Left renal pelvis (tissue), 4 donors: ENCODE data around the gene CST1. TPM values are rescaled to one million over a fixed set of nuclear protein-coding genes. Genes with fewer than 3 reads are reported as not detected.
"Not testable (repeated sequence)": the region's sequence is repeated elsewhere in the genome, so short reads cannot be mapped to it uniquely, and the experiment has no call there.

Experiments
- DNase-seq, 4 donors: peaks; one replicate each; pipeline ENCODE4 v3.0.0-alpha.2; 2013; ENCODE audit warnings: low read depth in 4 of 4, low spot score in 3 of 4
- polyA plus RNA-seq, 4 donors: library from polyadenylated mRNA; unstranded; fragments of 120-200 nt; gene quantifications; one replicate each; pipeline ENCODE4 v1.2.1, GENCODE V29; 2013; ENCODE audit not compliant: insufficient read length in 4 of 4

Gene CST1
- polyA plus RNA-seq, 4 donors = not detected

DNA sequence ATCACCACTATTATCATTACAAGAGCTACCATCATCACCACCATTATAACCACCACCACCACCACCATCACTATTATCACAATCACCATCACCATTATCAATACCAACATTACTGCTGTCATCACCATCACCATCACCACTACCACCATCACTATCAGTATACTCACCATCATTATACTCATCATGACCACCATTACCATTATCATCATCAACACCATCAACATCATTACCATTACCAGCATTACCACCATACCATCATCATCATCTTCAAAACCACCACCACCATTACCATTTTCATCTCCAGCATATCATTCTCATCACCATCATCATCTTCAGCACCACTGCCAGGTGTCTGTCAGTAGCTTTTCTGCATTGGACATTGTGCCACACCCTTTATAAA lies 39.0 kb downstream of the CST1 start:
- not testable (repeated sequence) for DNase-seq

DNA sequence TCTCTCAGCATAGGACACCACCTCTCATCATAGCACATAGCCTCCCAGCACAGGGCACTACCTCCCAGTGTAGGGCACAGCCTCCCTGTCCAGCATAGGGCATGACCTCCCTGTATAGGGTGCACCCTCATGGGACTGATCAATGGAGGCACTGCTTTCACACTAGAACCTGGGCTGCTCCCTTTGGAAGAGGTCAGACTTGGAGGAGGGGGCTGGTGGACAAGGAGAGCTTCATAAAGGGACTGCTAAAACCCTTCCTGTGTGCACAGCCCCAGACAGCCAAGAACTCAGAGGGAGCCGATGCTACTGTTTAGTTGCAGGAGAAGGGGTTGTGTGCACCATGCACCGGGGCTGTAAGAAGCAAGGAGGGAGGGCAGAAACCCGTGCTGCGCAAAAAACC lies 40.0 kb downstream of the CST1 start:
- no peak for DNase-seq

DNA sequence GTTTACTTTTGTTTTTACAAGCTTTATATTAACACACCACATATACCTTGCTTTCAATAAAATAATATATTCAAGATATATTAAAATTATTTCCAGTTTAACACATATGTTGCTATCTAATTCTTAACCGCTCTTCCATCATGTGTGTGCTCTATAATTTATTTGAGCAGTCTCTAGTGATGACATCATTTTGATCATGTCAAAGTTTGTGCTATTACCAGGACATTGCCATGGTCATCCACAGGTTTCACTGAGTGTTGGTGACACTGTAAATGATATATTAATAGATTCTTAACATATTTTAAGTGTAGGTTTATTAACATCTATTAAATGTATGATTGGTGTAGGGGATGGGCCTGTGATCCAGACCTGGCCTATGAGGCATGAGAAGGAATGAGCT lies 44.8 kb downstream of the CST1 start:
- no peak for DNase-seq

GRCh38 chr20:23702021-23702420 lies 48.7 kb downstream of the CST1 start:
- DNase-seq = no peak

DNA sequence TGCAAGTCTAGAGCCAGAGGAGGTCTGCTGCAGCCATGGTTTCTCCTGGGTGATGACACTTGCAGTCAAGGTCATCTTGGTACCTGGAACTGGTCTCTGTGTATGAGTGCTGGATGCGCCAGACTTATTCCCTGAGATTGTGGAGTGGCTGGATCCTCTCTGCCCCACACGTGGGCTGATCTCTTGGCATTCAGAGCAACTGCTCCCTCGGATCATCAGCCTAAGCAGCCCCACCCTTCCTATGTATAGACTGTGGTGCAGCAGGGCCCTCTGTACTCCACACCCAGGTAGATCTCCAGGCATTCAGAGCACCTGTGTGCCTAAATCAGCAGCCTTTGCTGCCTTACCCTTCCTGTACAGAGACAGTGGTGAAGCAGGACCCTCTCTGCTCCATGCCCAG lies 49.8 kb downstream of the CST1 start:
- no peak for DNase-seq

GRCh38 chr20:23697947-23698346 lies 52.8 kb downstream of the CST1 start:
- DNase-seq = no peak

Other genes starting within 250 kb of the CST1 start
- not detected for gene CST9L, start 182.5 kb downstream of the CST1 start, polyA plus RNA-seq
- not detected for gene CST9, start 145.0 kb downstream of the CST1 start, polyA plus RNA-seq
- gene CST3, start 113.0 kb downstream of the CST1 start, polyA plus RNA-seq = 100 to 1,000 TPM; 129 to 191 (median 160) TPM
- gene CST4, start 61.9 kb downstream of the CST1 start, polyA plus RNA-seq = not detected
- gene CST2, start 75.8 kb upstream of the CST1 start, polyA plus RNA-seq = not detected
- gene CST5, start 128.8 kb upstream of the CST1 start, polyA plus RNA-seq = under 1 TPM in 3 of 4 donors, not detected in 1; 0.27 to 0.52 (median 0.32) TPM
- not detected for gene GGTLC1, start 237.8 kb upstream of the CST1 start, polyA plus RNA-seq